Measurements from ENCODE around the gene PRSS12.

- TF ChIP-seq CTCF (IDR thresholded peaks at IDR 0.05; ENCODE audit: low read depth, low read length) (no peak), EZH2phosphoT487 (IDR thresholded peaks at IDR 0.05; ENCODE audit: low read depth) (no peak)
These were observed 56.1 kb downstream of the PRSS12 start for GRCh38 chr4:118296729-118297128.
